ENCODE results near the gene ESPNL. TPM values are rescaled to one million over a fixed set of nuclear protein-coding genes. Genes with fewer than 3 reads are reported as not detected.

Gene ESPNL
- total RNA-seq, 4 donors from 2014 or later, result 0.78 to 1.3 (median 0.83) TPM; not detected in 1

DNA sequence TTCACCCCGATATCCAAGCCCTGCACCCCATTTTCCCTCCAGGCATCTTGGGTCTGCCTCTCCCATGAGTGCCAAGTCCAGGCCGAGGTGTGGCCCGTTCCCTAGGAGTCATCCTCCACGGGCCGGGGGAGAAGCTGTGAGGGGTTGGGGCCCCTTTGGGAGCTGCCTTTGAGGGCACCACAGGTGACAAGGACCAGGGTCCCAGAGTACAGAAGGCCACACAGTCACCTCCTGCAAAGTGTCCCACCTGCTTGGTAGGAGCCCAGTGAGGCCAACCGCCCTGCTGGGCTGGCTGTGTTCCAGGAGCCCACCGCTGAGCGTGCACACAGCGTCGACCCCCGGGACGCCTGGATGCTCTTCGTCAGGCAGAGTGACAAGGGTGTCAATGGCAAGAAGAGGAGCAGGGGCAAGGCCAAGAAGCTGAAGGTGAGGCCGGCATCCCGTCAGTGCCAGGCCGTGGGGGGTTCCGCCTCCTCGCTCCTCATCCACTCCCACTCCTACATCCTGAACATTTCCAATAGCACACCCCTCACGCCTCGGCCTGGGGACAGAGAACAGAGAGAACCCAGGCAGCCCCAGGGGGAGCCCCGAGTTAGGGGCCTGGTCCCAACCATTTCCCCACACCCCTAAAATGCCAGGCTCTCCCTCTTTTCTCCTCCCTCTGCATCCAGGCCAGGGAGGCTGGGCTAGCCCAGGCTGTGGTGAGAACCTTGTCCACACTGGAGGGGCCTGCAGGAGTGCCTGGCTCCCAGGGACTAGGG lies 61.3 kb downstream of the ESPNL start:
- H3K4me3 ChIP-seq, result no peak overlapping the region
- intact Hi-C loops (cut with DNase I), result no loop called here
- no peak for DNase-seq (ENCODE audit: extremely low spot score)
- H3K4me1 ChIP-seq, result peaks cover 11 to 41% (median 34%) of the 10 kb centered on the region in 4 donors
- H3K27me3 ChIP-seq, result peaks cover 0 to 70% (median 23%) of the 10 kb centered on the region in 4 donors
- TF ChIP-seq POLR2A (IDR thresholded peaks at IDR 0.05; ENCODE audit: low read depth) (no peak), POLR2AphosphoS5 (IDR thresholded peaks at IDR 0.05) (no peak), EP300 (IDR thresholded peaks at IDR 0.05) (no peak)
- TF ChIP-seq, protein P1, sequence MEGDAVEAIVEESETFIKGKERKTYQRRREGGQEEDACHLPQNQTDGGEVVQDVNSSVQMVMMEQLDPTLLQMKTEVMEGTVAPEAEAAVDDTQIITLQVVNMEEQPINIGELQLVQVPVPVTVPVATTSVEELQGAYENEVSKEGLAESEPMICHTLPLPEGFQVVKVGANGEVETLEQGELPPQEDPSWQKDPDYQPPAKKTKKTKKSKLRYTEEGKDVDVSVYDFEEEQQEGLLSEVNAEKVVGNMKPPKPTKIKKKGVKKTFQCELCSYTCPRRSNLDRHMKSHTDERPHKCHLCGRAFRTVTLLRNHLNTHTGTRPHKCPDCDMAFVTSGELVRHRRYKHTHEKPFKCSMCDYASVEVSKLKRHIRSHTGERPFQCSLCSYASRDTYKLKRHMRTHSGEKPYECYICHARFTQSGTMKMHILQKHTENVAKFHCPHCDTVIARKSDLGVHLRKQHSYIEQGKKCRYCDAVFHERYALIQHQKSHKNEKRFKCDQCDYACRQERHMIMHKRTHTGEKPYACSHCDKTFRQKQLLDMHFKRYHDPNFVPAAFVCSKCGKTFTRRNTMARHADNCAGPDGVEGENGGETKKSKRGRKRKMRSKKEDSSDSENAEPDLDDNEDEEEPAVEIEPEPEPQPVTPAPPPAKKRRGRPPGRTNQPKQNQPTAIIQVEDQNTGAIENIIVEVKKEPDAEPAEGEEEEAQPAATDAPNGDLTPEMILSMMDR (IDR thresholded peaks at IDR 0.05), result no peak
- no peaks in the 10 kb centered on the region for H3K9me3 ChIP-seq
- WGBS, result 93% methylated on average over 6 of the region's 21 CpGs
- no peak overlapping the region for H3K27ac ChIP-seq (replicated peaks in 1 of 4)
- H3K36me3 ChIP-seq, result peaks cover 0 to 3% (median 0%) of the 10 kb centered on the region in 4 donors

DNA sequence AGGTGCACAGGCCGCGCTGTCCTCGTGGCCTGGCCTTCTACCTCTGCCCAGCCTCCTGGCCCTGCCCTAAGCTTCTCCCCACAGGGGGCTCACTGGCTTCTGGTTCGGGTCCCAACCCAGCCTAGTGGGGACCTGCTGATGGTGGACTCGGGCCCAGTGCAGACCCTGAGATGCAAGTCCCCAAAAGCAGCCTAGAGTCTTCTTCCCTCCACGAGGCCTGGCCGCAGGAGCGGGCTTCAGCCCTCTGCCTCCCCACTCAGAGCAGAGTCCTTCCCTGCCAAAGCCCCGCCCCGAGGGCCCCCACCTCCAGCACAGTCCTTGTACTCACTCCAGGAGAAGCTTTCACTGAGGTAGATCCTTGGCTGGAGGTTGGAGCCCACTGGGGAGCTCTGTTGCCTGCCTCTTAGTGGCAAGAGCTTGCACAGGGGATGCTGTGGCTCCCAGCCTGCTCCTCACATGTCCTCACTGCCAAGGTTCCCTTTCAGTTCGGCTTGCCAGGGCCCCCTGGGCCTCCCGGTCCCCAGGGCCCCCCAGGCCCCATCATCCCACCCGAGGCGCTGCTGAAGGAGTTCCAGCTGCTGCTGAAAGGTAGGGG lies 62.2 kb downstream of the ESPNL start:
- peaks cover 11 to 41% (median 34%) of the 10 kb centered on the region in 4 donors for H3K4me1 ChIP-seq
- peaks cover 0 to 70% (median 23%) of the 10 kb centered on the region in 4 donors for H3K27me3 ChIP-seq
- no peak for DNase-seq (ENCODE audit: extremely low spot score)
- WGBS, result 71% methylated on average over 7 of the region's 14 CpGs
- peaks cover 0 to 11% (median 5%) of the 10 kb centered on the region in 4 donors for H3K36me3 ChIP-seq
- intact Hi-C loops (cut with DNase I), result no loop called here
- no peak overlapping the region for H3K27ac ChIP-seq (replicated peaks in 1 of 4)
- H3K4me3 ChIP-seq, result no peak overlapping the region
- H3K9me3 ChIP-seq, result no peaks in the 10 kb centered on the region
- TF ChIP-seq EP300 (IDR thresholded peaks at IDR 0.05) (no peak), POLR2AphosphoS5 (IDR thresholded peaks at IDR 0.05) (no peak), POLR2A (IDR thresholded peaks at IDR 0.05; ENCODE audit: low read depth) (no peak)
- TF ChIP-seq, protein P1 (IDR thresholded peaks at IDR 0.05), result no peak

DNA sequence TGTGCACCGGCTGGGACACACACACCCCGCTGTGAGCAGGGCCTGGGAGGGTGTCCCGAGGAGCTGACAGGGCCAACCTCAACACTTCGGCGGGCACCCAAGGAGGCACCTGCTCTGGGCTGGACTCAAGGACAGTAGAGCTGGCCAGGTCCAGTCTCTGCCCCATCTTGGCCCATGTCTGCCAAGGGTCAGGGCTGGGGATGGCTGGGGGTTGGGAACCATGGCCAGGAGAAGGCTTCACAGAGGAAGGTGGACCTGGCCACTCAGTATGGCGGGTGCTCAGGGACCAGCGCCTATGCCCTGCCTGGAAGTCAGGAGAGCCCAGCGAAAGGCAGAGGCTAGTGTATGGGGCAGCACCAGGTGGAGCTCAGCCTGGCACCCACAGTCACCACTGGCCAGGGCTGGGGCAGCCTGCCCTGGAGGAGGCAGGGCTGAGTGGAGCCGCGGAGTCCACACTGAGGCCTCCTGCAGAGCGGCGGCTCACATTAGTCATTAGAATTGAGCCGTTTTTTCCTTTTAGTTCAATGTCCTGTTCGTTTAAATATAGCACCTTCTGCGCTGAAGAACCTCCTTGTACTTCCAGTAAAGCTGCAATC lies 62.8 kb downstream of the ESPNL start:
- no peak overlapping the region for H3K27ac ChIP-seq (replicated peaks in 1 of 4)
- peaks cover 11 to 41% (median 34%) of the 10 kb centered on the region in 4 donors for H3K4me1 ChIP-seq
- no peaks in the 10 kb centered on the region for H3K9me3 ChIP-seq
- 76% methylated on average over 10 of the region's 15 CpGs for WGBS
- H3K27me3 ChIP-seq, result peaks cover 0 to 66% (median 23%) of the 10 kb centered on the region in 4 donors
- no peak overlapping the region for H3K4me3 ChIP-seq
- no peak for TF ChIP-seq EP300 (IDR thresholded peaks at IDR 0.05)
- TF ChIP-seq POLR2A (IDR thresholded peaks at IDR 0.05; ENCODE audit: low read depth), result no peak
- TF ChIP-seq POLR2AphosphoS5 (IDR thresholded peaks at IDR 0.05), result no peak
- TF ChIP-seq, protein P1 (IDR thresholded peaks at IDR 0.05), result no peak
- intact Hi-C loops (cut with DNase I), result no loop called here
- no peak for DNase-seq (ENCODE audit: extremely low spot score)
- H3K36me3 ChIP-seq, result peaks cover 0 to 17% (median 11%) of the 10 kb centered on the region in 4 donors

DNA sequence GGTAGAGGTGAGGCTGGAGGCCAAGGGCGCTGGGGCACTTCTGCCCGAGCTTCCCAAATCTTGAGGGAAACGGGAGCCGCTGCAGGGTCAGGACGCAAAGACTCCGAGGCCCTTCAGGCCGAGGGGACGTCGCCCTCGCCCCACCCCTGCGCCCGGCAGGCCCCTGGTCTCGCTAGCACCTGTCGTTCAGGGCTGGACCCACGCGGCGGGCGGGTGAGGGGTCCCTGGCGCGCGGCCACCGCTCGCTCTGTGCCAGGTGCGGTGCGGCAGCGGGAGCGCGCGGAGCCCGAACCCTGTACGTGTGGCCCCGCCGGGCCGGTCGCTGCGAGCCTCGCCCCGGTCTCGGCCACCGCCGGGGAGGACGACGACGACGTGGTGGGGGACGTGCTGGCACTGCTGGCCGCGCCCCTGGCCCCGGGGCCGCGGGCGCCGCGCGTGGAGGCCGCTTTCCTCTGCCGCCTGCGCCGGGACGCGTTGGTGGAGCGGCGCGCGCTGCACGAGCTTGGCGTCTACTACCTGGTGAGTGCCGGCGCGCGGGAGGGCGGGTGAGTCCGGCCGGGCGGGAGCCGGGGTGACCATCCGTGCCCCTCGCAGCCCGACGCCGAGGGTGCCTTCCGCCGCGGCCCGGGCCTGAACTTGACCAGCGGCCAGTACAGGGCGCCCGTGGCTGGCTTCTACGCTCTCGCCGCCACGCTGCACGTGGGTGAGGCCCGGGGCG lies 63.5 kb downstream of the ESPNL start:
- Histone ChIP-seq H3K9me3 (no peaks in the 10 kb centered on the region), H3K36me3 (peaks cover 0 to 24% (median 15%) of the 10 kb centered on the region in 4 donors), H3K4me3 (peak overlapping the region; percentile 18 to 43 (median 30)), H3K27me3 (peaks cover 0 to 60% (median 19%) of the 10 kb centered on the region in 4 donors), H3K27ac (replicated peaks in 1 of 4) (no peak overlapping the region), H3K4me1 (peaks cover 6 to 37% (median 31%) of the 10 kb centered on the region in 4 donors)
- no peak for TF ChIP-seq POLR2AphosphoS5 (IDR thresholded peaks at IDR 0.05)
- TF ChIP-seq, protein P1 (IDR thresholded peaks at IDR 0.05), result no peak
- no peak for TF ChIP-seq EP300 (IDR thresholded peaks at IDR 0.05)
- no peak for TF ChIP-seq POLR2A (IDR thresholded peaks at IDR 0.05; ENCODE audit: low read depth)
- WGBS, result 12% methylated on average over 14 of the region's 95 CpGs
- DNase-seq (ENCODE audit: extremely low spot score), result no peak
- intact Hi-C loops (cut with DNase I), result no loop called here

All from esophagus muscularis mucosa (tissue), 4 donors.